Measurements from ENCODE around the gene UBE4B.

Gene UBE4B

GRCh38 chr1:10181154-10181553 lies 148.4 kb downstream of the UBE4B start:
- no peak for TF ChIP-seq EZH2 (optimal IDR thresholded peaks at IDR 0.05; ENCODE audit: low read depth, low read length)
- TF ChIP-seq EZH2phosphoT487 (IDR thresholded peaks at IDR 0.05; ENCODE audit: low read length), result no peak
- TF ChIP-seq CTCF (IDR thresholded peaks at IDR 0.05; ENCODE audit: low read length), result no peak
- H3K4me2 ChIP-seq (ENCODE audit: low read depth, low read length), result no peak overlapping the region
- no peak for DNase-seq

GRCh38 chr1:10185759-10186158 lies 153.0 kb downstream of the UBE4B start:
- H3K9ac ChIP-seq (ENCODE audit: low read length), result no peak overlapping the region
- H3K4me2 ChIP-seq (ENCODE audit: low read depth, low read length), result no peak overlapping the region
- no peak overlapping the region for H3K4me3 ChIP-seq (ENCODE audit: low read length)
- H3K27ac ChIP-seq (ENCODE audit: low read length), result no peak overlapping the region
- H3K4me1 ChIP-seq (ENCODE audit: low read length), result peaks cover 11% of the 10 kb centered on the region
- H4K20me1 ChIP-seq (ENCODE audit: insufficient read depth, low read length), result no peaks in the 10 kb centered on the region
- H3K79me2 ChIP-seq (ENCODE audit: low read length), result no peaks in the 10 kb centered on the region
- H3K27me3 ChIP-seq (replicated peaks; ENCODE audit: insufficient read depth, low read length), result no peaks in the 10 kb centered on the region
- no peaks in the 10 kb centered on the region for H3K36me3 ChIP-seq (replicated peaks; ENCODE audit: insufficient read depth, low read length)
- H3K9me3 ChIP-seq (replicated peaks; ENCODE audit: insufficient read depth, low read length), result no peaks in the 10 kb centered on the region
- peaks cover 17% of the 10 kb centered on the region for H3F3A ChIP-seq (ENCODE audit: insufficient read depth, low read length)
- DNase-seq, result no peak
- H2AFZ ChIP-seq (ENCODE audit: low read length), result no peak overlapping the region
- no peaks in the 10 kb centered on the region for H3K9me2 ChIP-seq (replicated peaks; ENCODE audit: insufficient read depth, low read length)
- TF ChIP-seq CTCF (IDR thresholded peaks at IDR 0.05; ENCODE audit: low read length) (no peak), EZH2 (optimal IDR thresholded peaks at IDR 0.05; ENCODE audit: low read depth, low read length) (no peak), EZH2phosphoT487 (IDR thresholded peaks at IDR 0.05; ENCODE audit: low read length) (no peak)

More at GRCh38 chr1:10181154-10181553, 148.4 kb downstream of the UBE4B start:
- Histone ChIP-seq H4K20me1 (ENCODE audit: insufficient read depth, low read length) (no peaks in the 10 kb centered on the region), H3F3A (ENCODE audit: insufficient read depth, low read length) (no peaks in the 10 kb centered on the region), H3K36me3 (replicated peaks; ENCODE audit: insufficient read depth, low read length) (peaks cover 3% of the 10 kb centered on the region; the same call in 1 of the 2 replicates), H3K79me2 (ENCODE audit: low read length) (no peaks in the 10 kb centered on the region), H3K27ac (ENCODE audit: low read length) (no peak overlapping the region), H3K9ac (ENCODE audit: low read length) (no peak overlapping the region), H3K4me3 (ENCODE audit: low read length) (no peak overlapping the region), H3K4me1 (ENCODE audit: low read length) (no peaks in the 10 kb centered on the region), H3K9me3 (replicated peaks; ENCODE audit: insufficient read depth, low read length) (no peaks in the 10 kb centered on the region), H2AFZ (ENCODE audit: low read length) (no peak overlapping the region), H3K9me2 (replicated peaks; ENCODE audit: insufficient read depth, low read length) (no peaks in the 10 kb centered on the region), H3K27me3 (replicated peaks; ENCODE audit: insufficient read depth, low read length) (no peaks in the 10 kb centered on the region)

GRCh38 chr1:10186331-10187025 lies 153.7 kb downstream of the UBE4B start:
- Histone ChIP-seq H3K27ac (ENCODE audit: low read length) (no peak overlapping the region), H3K4me2 (ENCODE audit: low read depth, low read length) (no peak overlapping the region), H3K36me3 (replicated peaks; ENCODE audit: insufficient read depth, low read length) (no peaks in the 10 kb centered on the region), H3K9me2 (replicated peaks; ENCODE audit: insufficient read depth, low read length) (no peaks in the 10 kb centered on the region), H3F3A (ENCODE audit: insufficient read depth, low read length) (peaks cover 17% of the 10 kb centered on the region), H3K4me1 (ENCODE audit: low read length) (peaks cover 11% of the 10 kb centered on the region), H4K20me1 (ENCODE audit: insufficient read depth, low read length) (no peaks in the 10 kb centered on the region), H3K9ac (ENCODE audit: low read length) (no peak overlapping the region), H3K79me2 (ENCODE audit: low read length) (no peaks in the 10 kb centered on the region), H3K9me3 (replicated peaks; ENCODE audit: insufficient read depth, low read length) (no peaks in the 10 kb centered on the region), H2AFZ (ENCODE audit: low read length) (no peak overlapping the region), H3K4me3 (ENCODE audit: low read length) (no peak overlapping the region), H3K27me3 (replicated peaks; ENCODE audit: insufficient read depth, low read length) (no peaks in the 10 kb centered on the region)
- no peak for DNase-seq
- TF ChIP-seq EZH2 (optimal IDR thresholded peaks at IDR 0.05; ENCODE audit: low read depth, low read length), result no peak
- TF ChIP-seq EZH2phosphoT487 (IDR thresholded peaks at IDR 0.05; ENCODE audit: low read length), result no peak
- no peak for TF ChIP-seq CTCF (IDR thresholded peaks at IDR 0.05; ENCODE audit: low read length)

All from MM.1S (cell line).